Esophagus (tissue), 2 donors: ENCODE results near the gene CLIC6. TPM values are rescaled to one million over a fixed set of nuclear protein-coding genes. Genes with fewer than 3 reads are reported as not detected.

Experiments
- H3K27ac ChIP-seq, 2 donors: one replicate each; pipeline ENCODE4 v1.5.1; 2013; ENCODE audit warnings: low read depth in 2 of 2, mild to moderate bottlenecking in 2 of 2, inconsistent platforms in 1 of 2, low read length in 1 of 2, moderate library complexity in 1 of 2
- H3K27me3 ChIP-seq, 2 donors: one replicate each; pipeline ENCODE4 v1.6.1; 2013; ENCODE audit warnings: low read length in 2 of 2, control low read depth in 1 of 2, mild to moderate bottlenecking in 1 of 2; ENCODE audit not compliant: insufficient read depth in 2 of 2, control insufficient read depth in 1 of 2
- H3K36me3 ChIP-seq, 2 donors: one replicate each; pipeline ENCODE4 v1.6.1; 2013; ENCODE audit warnings: low read length in 1 of 2; ENCODE audit not compliant: control insufficient read depth in 2 of 2, insufficient read depth in 2 of 2
- H3K4me1 ChIP-seq, 2 donors: one replicate each; pipeline ENCODE4 v1.6.1; 2013; ENCODE audit warnings: low read length in 1 of 2; ENCODE audit not compliant: control insufficient read depth in 2 of 2, insufficient read depth in 2 of 2
- H3K4me3 ChIP-seq, 2 donors: one replicate each; pipeline ENCODE4 v1.5.1; 2013; ENCODE audit warnings: low read length in 2 of 2, mild to moderate bottlenecking in 2 of 2, low read depth in 1 of 2, moderate library complexity in 1 of 2
- H3K9me3 ChIP-seq, 2 donors: one replicate each; pipeline ENCODE4 v1.6.1; 2013; ENCODE audit warnings: mild to moderate bottlenecking in 2 of 2, low read depth in 1 of 2, low read length in 1 of 2, moderate library complexity in 1 of 2; ENCODE audit not compliant: control insufficient read depth in 2 of 2, insufficient read depth in 1 of 2
- WGBS, 2 donors: extraction: QIAGEN DNeasy Blood & Tissue Kit; methylation state at CpG; one replicate each; pipeline ENCODE4 v1.1.7; 2013; 5-methylcytosine and 5-hydroxymethylcytosine counted together
- polyA plus RNA-seq, 2 donors: library from polyadenylated mRNA; stranded (reverse); fragments of 200-250 nt; gene quantifications; one replicate each; pipeline ENCODE4 v1.2.3, GENCODE V29; 2013
- donor health status: healthy with polysubstance abuse.
- donor health status: Bipolar disorder and iron deficiency.

Gene CLIC6
- polyA plus RNA-seq, 2 donors = 0.45 to 0.68 TPM

- H3K27me3 ChIP-seq = no peaks in the 10 kb centered on the region
- WGBS, 2 donors = 73 to 89% methylated on average over 1 of the region's 1 CpG
- no peak overlapping the region for H3K4me3 ChIP-seq
- peaks cover 2 to 6% of the 10 kb centered on the region in 2 donors for H3K4me1 ChIP-seq
- H3K27ac ChIP-seq = no peak overlapping the region
- H3K9me3 ChIP-seq = no peaks in the 10 kb centered on the region
- H3K36me3 ChIP-seq = no peaks in the 10 kb centered on the region
These were observed 2.7 kb downstream of the CLIC6 start for GRCh38 chr21:34671462-34671861.

GRCh38 chr21:34671891-34672290 lies 3.1 kb downstream of the CLIC6 start:
- WGBS, 2 donors = 77 to 87% methylated on average over 4 of the region's 4 CpGs
- Histone ChIP-seq H3K4me3 (no peak overlapping the region), H3K9me3 (no peaks in the 10 kb centered on the region), H3K36me3 (no peaks in the 10 kb centered on the region), H3K4me1 (peaks cover 2 to 6% of the 10 kb centered on the region in 2 donors), H3K27ac (no peak overlapping the region), H3K27me3 (no peaks in the 10 kb centered on the region)

GRCh38 chr21:34673006-34673405 lies 4.2 kb downstream of the CLIC6 start:
- no peaks in the 10 kb centered on the region for H3K27me3 ChIP-seq
- no peak overlapping the region for H3K4me3 ChIP-seq
- no peaks in the 10 kb centered on the region for H3K9me3 ChIP-seq
- no peaks in the 10 kb centered on the region for H3K36me3 ChIP-seq
- H3K27ac ChIP-seq = no peak overlapping the region
- WGBS, 2 donors = 54 to 63% methylated on average over 3 of the region's 3 CpGs
- peaks cover 2 to 6% of the 10 kb centered on the region in 2 donors for H3K4me1 ChIP-seq

GRCh38 chr21:34674468-34674867 lies 5.7 kb downstream of the CLIC6 start:
- Histone ChIP-seq H3K36me3 (no peaks in the 10 kb centered on the region), H3K4me3 (no peak overlapping the region), H3K4me1 (peaks cover 2 to 6% of the 10 kb centered on the region in 2 donors), H3K9me3 (no peaks in the 10 kb centered on the region), H3K27me3 (no peaks in the 10 kb centered on the region), H3K27ac (no peak overlapping the region)

- 81 to 85% methylated on average over 5 of the region's 5 CpGs for WGBS, 2 donors
- H3K36me3 ChIP-seq = no peaks in the 10 kb centered on the region
These were observed 7.1 kb downstream of the CLIC6 start for GRCh38 chr21:34675871-34676270.

GRCh38 chr21:34679051-34679450 lies 10.3 kb downstream of the CLIC6 start:
- Histone ChIP-seq H3K36me3 (no peaks in the 10 kb centered on the region), H3K4me1 (peaks cover 0 to 2% of the 10 kb centered on the region in 2 donors), H3K27ac (no peak overlapping the region), H3K4me3 (no peak overlapping the region), H3K9me3 (peaks cover 3 to 7% of the 10 kb centered on the region in 2 donors), H3K27me3 (no peaks in the 10 kb centered on the region)
- 55 to 64% methylated on average over 5 of the region's 5 CpGs for WGBS, 2 donors

More at GRCh38 chr21:34675871-34676270, 7.1 kb downstream of the CLIC6 start:
- peaks cover 2% of the 10 kb centered on the region in 2 donors for H3K4me1 ChIP-seq
- H3K4me3 ChIP-seq = no peak overlapping the region
- no peak overlapping the region for H3K27ac ChIP-seq
- H3K9me3 ChIP-seq = peaks cover 0 to 3% of the 10 kb centered on the region in 2 donors
- no peaks in the 10 kb centered on the region for H3K27me3 ChIP-seq

- H3K27me3 ChIP-seq = no peaks in the 10 kb centered on the region
- H3K4me1 ChIP-seq = peaks cover 2 to 4% of the 10 kb centered on the region in 2 donors
- H3K4me3 ChIP-seq = no peak overlapping the region
- no peak overlapping the region for H3K27ac ChIP-seq
- no peaks in the 10 kb centered on the region for H3K36me3 ChIP-seq
- WGBS, 2 donors = 48 to 68% methylated on average over 2 of the region's 2 CpGs
- H3K9me3 ChIP-seq = peaks cover 3 to 7% of the 10 kb centered on the region in 2 donors
These were observed 15.5 kb downstream of the CLIC6 start for GRCh38 chr21:34684174-34684876.

- Histone ChIP-seq H3K36me3 (no peaks in the 10 kb centered on the region), H3K27ac (peak overlapping the region in 1 of 2 donors; percentile 16), H3K4me1 (peaks cover 2 to 7% of the 10 kb centered on the region in 2 donors), H3K4me3 (no peak overlapping the region), H3K9me3 (no peaks in the 10 kb centered on the region), H3K27me3 (no peaks in the 10 kb centered on the region)
- WGBS, 2 donors = 31 to 33% methylated on average over 1 of the region's 1 CpG
These were observed 18.3 kb downstream of the CLIC6 start for GRCh38 chr21:34687065-34687464.

GRCh38 chr21:34687745-34688144 lies 19.0 kb downstream of the CLIC6 start:
- H3K4me1 ChIP-seq = peaks cover 2 to 7% of the 10 kb centered on the region in 2 donors
- H3K36me3 ChIP-seq = no peaks in the 10 kb centered on the region
- H3K4me3 ChIP-seq = no peak overlapping the region
- no peaks in the 10 kb centered on the region for H3K9me3 ChIP-seq
- H3K27ac ChIP-seq = no peak overlapping the region
- 77 to 90% methylated on average over 2 of the region's 2 CpGs for WGBS, 2 donors
- no peaks in the 10 kb centered on the region for H3K27me3 ChIP-seq

GRCh38 chr21:34688145-34688544 lies 19.4 kb downstream of the CLIC6 start:
- no peaks in the 10 kb centered on the region for H3K9me3 ChIP-seq
- H3K27ac ChIP-seq = no peak overlapping the region
- no peak overlapping the region for H3K4me3 ChIP-seq
- H3K36me3 ChIP-seq = no peaks in the 10 kb centered on the region
- H3K27me3 ChIP-seq = no peaks in the 10 kb centered on the region
- peaks cover 2 to 7% of the 10 kb centered on the region in 2 donors for H3K4me1 ChIP-seq
- WGBS, 2 donors = 53 to 87% methylated on average over 16 of the region's 16 CpGs
